KOPT-K1 (cell line): ENCODE data around the gene P4HA3.

Source experiments
- H3K27ac ChIP-seq: fragments of 200-600 bp; sonication (generic); 2 replicates; pipeline ENCODE4 v1.5.1; 2016; ENCODE audit warnings: antibody characterized with exemption, mild to moderate bottlenecking, low read depth, low read length; ENCODE audit not compliant: poor library complexity, severe bottlenecking
- H3K36me3 ChIP-seq: fragments of 200-600 bp; sonication (generic); 2 replicates; pipeline ENCODE4 v1.5.1; 2017; ENCODE audit warnings: antibody characterized with exemption, mild to moderate bottlenecking, low read length, moderate library complexity; ENCODE audit not compliant: insufficient read depth
- H3K9me3 ChIP-seq: fragments of 200-600 bp; sonication (generic); 2 replicates; pipeline ENCODE4 v1.5.1; 2017; ENCODE audit warnings: antibody characterized with exemption, low read length, mild to moderate bottlenecking; ENCODE audit not compliant: insufficient read depth, poor library complexity, severe bottlenecking

The P4HA3 gene

GRCh38 chr11:74262725-74263124, 48.7 kb downstream of the P4HA3 start:
- Histone ChIP-seq H3K9me3 (peaks cover 8% of the 10 kb centered on the region), H3K36me3 (no peaks in the 10 kb centered on the region), H3K27ac (no peak overlapping the region)

- Histone ChIP-seq H3K9me3 (peaks cover 8% of the 10 kb centered on the region), H3K36me3 (peaks cover 36% of the 10 kb centered on the region), H3K27ac (no peak overlapping the region)
These were observed 53.4 kb downstream of the P4HA3 start for GRCh38 chr11:74257959-74258553.

- peaks cover 51% of the 10 kb centered on the region for H3K36me3 ChIP-seq
- H3K27ac ChIP-seq, result no peak overlapping the region
- peaks cover 8% of the 10 kb centered on the region for H3K9me3 ChIP-seq
These were observed 54.9 kb downstream of the P4HA3 start for GRCh38 chr11:74256378-74257133.

- Histone ChIP-seq H3K27ac (no peak overlapping the region), H3K36me3 (peaks cover 58% of the 10 kb centered on the region)
These were observed 55.6 kb downstream of the P4HA3 start for GRCh38 chr11:74255741-74256375.

GRCh38 chr11:74253361-74253760, 58.1 kb downstream of the P4HA3 start:
- Histone ChIP-seq H3K36me3 (peaks cover 83% of the 10 kb centered on the region), H3K9me3 (no peaks in the 10 kb centered on the region), H3K27ac (no peak overlapping the region)

More at GRCh38 chr11:74255741-74256375, 55.6 kb downstream of the P4HA3 start:
- H3K9me3 ChIP-seq, result peaks cover 3% of the 10 kb centered on the region

- Histone ChIP-seq H3K36me3 (peaks cover 96% of the 10 kb centered on the region), H3K27ac (no peak overlapping the region), H3K9me3 (no peaks in the 10 kb centered on the region)
These were observed 61.9 kb downstream of the P4HA3 start for GRCh38 chr11:74249496-74249895.

GRCh38 chr11:74248469-74248868, 63.0 kb downstream of the P4HA3 start:
- Histone ChIP-seq H3K9me3 (no peaks in the 10 kb centered on the region), H3K36me3 (peaks cover 96% of the 10 kb centered on the region), H3K27ac (no peak overlapping the region)

GRCh38 chr11:74238243-74238642, 73.2 kb downstream of the P4HA3 start:
- peaks cover 92% of the 10 kb centered on the region for H3K36me3 ChIP-seq
- no peak overlapping the region for H3K27ac ChIP-seq
- no peaks in the 10 kb centered on the region for H3K9me3 ChIP-seq

DNA sequence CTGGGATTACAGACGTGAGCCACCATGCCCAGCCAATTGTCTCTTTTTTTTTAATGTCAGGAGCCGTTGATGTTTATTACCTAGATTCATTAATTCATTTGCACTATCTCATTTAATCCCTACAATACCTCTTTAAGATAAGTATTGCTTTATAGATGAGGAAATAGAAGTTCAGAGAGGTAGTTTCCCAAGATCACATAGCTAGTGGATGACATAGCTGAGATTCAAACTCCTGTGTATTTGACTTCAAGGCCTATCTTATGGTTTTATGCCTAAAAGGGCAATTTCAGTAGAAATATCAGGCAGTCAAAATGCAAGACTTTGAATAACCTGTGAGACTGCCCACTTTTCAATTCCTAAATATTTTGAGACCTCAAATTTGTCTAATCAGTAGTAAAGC, 73.9 kb downstream of the P4HA3 start:
- Histone ChIP-seq H3K27ac (no peak overlapping the region), H3K36me3 (peaks cover 90% of the 10 kb centered on the region), H3K9me3 (no peaks in the 10 kb centered on the region)

DNA sequence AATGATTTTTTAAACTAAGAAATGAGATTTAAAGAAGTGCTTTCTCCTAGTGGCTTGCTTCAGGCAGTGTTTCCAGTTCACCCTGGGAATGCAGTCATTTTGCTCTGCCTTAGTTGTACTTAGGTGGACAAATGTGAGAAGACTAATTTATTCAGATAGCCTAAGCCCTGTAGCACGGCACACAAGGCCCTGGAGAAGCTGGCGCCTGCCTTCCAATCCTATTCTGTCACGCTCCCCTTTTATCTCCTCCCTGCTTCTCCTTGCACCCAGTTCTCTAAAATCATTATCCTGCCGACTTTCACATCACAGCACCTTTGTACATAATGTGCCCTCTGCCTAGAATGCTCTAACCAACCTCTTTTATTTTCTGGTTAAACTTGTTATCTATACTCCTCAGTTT, 76.3 kb downstream of the P4HA3 start:
- no peaks in the 10 kb centered on the region for H3K9me3 ChIP-seq
- peaks cover 84% of the 10 kb centered on the region for H3K36me3 ChIP-seq
- H3K27ac ChIP-seq, result no peak overlapping the region

DNA sequence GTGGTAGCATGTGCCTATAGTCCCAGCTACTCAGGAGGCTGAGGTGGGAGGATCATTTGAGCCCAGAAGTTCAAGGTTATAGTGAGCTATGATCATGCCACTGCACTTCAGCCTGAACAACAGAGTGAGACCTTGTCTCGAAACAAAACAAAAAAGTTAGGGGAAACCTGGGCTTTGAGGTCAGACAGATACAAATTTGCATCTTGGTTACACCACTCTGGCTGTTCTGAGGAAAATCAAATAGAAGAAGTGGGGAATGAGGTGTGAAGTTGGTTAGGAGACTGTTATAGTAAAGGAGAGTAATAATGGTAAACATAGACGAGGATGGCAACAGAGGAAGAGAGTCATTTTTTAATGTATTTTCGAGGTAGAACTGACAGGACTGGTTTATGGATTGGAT, 77.8 kb downstream of the P4HA3 start:
- Histone ChIP-seq H3K9me3 (no peaks in the 10 kb centered on the region), H3K36me3 (peaks cover 73% of the 10 kb centered on the region), H3K27ac (no peak overlapping the region)

DNA sequence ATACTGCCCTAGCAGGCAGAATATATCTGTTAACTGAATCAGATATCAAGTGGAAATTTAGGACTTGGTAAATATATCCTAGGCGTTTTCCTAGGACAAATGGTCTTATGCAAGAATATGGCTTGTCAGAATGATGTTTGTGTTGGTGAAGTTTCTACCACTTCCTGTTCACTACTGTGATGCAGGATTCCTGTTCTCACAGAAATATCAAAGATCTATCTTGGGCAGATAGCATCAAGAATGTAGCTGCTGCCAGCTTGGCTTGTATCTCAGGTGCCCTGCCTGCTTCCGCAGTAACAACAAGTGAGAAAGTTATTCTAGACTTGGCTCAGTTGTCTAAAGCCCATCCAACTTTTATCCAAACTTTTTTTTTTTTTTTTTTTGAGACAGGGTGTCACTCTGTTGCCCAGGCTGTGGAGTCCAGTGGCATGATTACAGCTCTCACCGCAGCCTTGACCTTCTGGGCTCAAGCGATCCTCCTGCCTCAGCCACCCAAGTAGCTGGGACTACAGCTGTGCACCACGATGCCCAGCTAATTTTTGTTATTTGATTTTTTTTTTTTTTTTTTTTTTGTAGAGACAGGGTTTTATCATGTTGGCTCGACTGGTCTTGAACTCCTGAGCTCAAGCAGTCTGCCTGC, 79.0 kb downstream of the P4HA3 start:
- Histone ChIP-seq H3K27ac (peak overlapping the region; percentile 32), H3K36me3 (peaks cover 61% of the 10 kb centered on the region), H3K9me3 (no peaks in the 10 kb centered on the region)

GRCh38 chr11:74226907-74227306, 84.5 kb downstream of the P4HA3 start:
- H3K9me3 ChIP-seq, result no peaks in the 10 kb centered on the region
- peaks cover 39% of the 10 kb centered on the region for H3K36me3 ChIP-seq

GRCh38 chr11:74225565-74225964, 85.9 kb downstream of the P4HA3 start:
- peaks cover 28% of the 10 kb centered on the region for H3K36me3 ChIP-seq

More at GRCh38 chr11:74226907-74227306, 84.5 kb downstream of the P4HA3 start:
- no peak overlapping the region for H3K27ac ChIP-seq

GRCh38 chr11:74221816-74222215, 89.6 kb downstream of the P4HA3 start:
- Histone ChIP-seq H3K27ac (no peak overlapping the region), H3K9me3 (no peaks in the 10 kb centered on the region), H3K36me3 (peaks cover 20% of the 10 kb centered on the region)

More at GRCh38 chr11:74225565-74225964, 85.9 kb downstream of the P4HA3 start:
- Histone ChIP-seq H3K9me3 (no peaks in the 10 kb centered on the region), H3K27ac (no peak overlapping the region)
